Loucy (cell line): ENCODE measurements around the gene PKNOX2.

Source experiments
- H2AFZ ChIP-seq: fragments of 200-600 bp; sonication (generic); 2 replicates; pipeline ENCODE4 v1.6.0; 2016; ENCODE audit warnings: antibody characterized with exemption, mild to moderate bottlenecking, low read length, moderate library complexity
- H3F3A ChIP-seq: fragments of 200-600 bp; 2 replicates; pipeline ENCODE4 v1.6.0; 2016; ENCODE audit warnings: antibody characterized with exemption, low read depth, mild to moderate bottlenecking
- H3K27me3 ChIP-seq: fragments of 200-600 bp; sonication (generic); 2 replicates; pipeline ENCODE4 v1.6.1; 2014; ENCODE audit warnings: low read length, mild to moderate bottlenecking; ENCODE audit not compliant: insufficient read depth, poor library complexity, severe bottlenecking
- H3K36me3 ChIP-seq: fragments of 200-600 bp; sonication (generic); 2 replicates; pipeline ENCODE4 v1.6.1; 2016; ENCODE audit warnings: low read length; ENCODE audit not compliant: insufficient read depth
- H3K4me1 ChIP-seq: fragments of 200-600 bp; sonication (generic); 2 replicates; pipeline ENCODE4 v1.5.1; 2014; ENCODE audit warnings: low read length, mild to moderate bottlenecking; ENCODE audit not compliant: insufficient read depth, poor library complexity, severe bottlenecking
- H3K4me2 ChIP-seq: fragments of 200-600 bp; sonication (generic); 2 replicates; pipeline ENCODE4 v1.6.0; 2014; ENCODE audit warnings: antibody characterized with exemption, low read length, low read depth, mild to moderate bottlenecking; ENCODE audit not compliant: poor library complexity, severe bottlenecking
- H3K4me3 ChIP-seq: fragments of 200-600 bp; sonication (generic); 2 replicates; pipeline ENCODE4 v1.5.1; 2014; ENCODE audit warnings: low read length, mild to moderate bottlenecking, mixed read lengths; ENCODE audit not compliant: poor library complexity, severe bottlenecking
- H3K79me2 ChIP-seq: fragments of 200-600 bp; sonication (generic); 2 replicates; pipeline ENCODE4 v1.6.1; 2014; ENCODE audit warnings: low read length; ENCODE audit not compliant: insufficient read depth
- H3K9ac ChIP-seq: fragments of 200-600 bp; sonication (generic); 2 replicates; pipeline ENCODE4 v1.6.0; 2014; ENCODE audit warnings: mild to moderate bottlenecking, low read depth, low read length, moderate library complexity; ENCODE audit not compliant: poor library complexity, severe bottlenecking
- H3K9me2 ChIP-seq: fragments of 200-600 bp; sonication (generic); replicated peaks from 2 replicates; pipeline ENCODE4 v1.6.1; 2016; ENCODE audit warnings: low read depth, low read length, mixed read lengths
- H3K9me3 ChIP-seq: fragments of 200-600 bp; sonication (generic); 2 replicates; pipeline ENCODE4 v1.6.1; 2014; ENCODE audit warnings: mild to moderate bottlenecking, antibody characterized with exemption, low read length, low read depth; ENCODE audit not compliant: insufficient read depth
- H4K20me1 ChIP-seq: fragments of 200-600 bp; sonication (generic); 2 replicates; pipeline ENCODE4 v1.6.0; 2014; ENCODE audit warnings: antibody characterized with exemption, low read length, mild to moderate bottlenecking; ENCODE audit not compliant: insufficient read depth, poor library complexity, severe bottlenecking
- EZH2phosphoT487 ChIP-seq: fragments of 200-600 bp; IDR thresholded peaks from 2 replicates; pipeline ENCODE4 v1.6.1; 2018; ENCODE audit warnings: antibody characterized with exemption, mild to moderate bottlenecking, moderate library complexity, borderline replicate concordance
- TF ChIP-seq, protein P1 (sequence below): fragments of 200-600 bp; sonication (generic); conservative IDR thresholded peaks from 2 replicates; pipeline ENCODE4 v1.5.1; 2014; ENCODE audit warnings: mild to moderate bottlenecking, antibody characterized with exemption, low read length

PKNOX2 gene

GRCh38 chr11:125379981-125380380, 215.4 kb downstream of the PKNOX2 start:
- no peak overlapping the region for H3K9ac ChIP-seq
- H3K4me2 ChIP-seq = no peak overlapping the region
- no peaks in the 10 kb centered on the region for H3K36me3 ChIP-seq
- H3K79me2 ChIP-seq = no peaks in the 10 kb centered on the region
- TF ChIP-seq, protein P1, sequence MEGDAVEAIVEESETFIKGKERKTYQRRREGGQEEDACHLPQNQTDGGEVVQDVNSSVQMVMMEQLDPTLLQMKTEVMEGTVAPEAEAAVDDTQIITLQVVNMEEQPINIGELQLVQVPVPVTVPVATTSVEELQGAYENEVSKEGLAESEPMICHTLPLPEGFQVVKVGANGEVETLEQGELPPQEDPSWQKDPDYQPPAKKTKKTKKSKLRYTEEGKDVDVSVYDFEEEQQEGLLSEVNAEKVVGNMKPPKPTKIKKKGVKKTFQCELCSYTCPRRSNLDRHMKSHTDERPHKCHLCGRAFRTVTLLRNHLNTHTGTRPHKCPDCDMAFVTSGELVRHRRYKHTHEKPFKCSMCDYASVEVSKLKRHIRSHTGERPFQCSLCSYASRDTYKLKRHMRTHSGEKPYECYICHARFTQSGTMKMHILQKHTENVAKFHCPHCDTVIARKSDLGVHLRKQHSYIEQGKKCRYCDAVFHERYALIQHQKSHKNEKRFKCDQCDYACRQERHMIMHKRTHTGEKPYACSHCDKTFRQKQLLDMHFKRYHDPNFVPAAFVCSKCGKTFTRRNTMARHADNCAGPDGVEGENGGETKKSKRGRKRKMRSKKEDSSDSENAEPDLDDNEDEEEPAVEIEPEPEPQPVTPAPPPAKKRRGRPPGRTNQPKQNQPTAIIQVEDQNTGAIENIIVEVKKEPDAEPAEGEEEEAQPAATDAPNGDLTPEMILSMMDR = no peak
- no peaks in the 10 kb centered on the region for H4K20me1 ChIP-seq
- no peaks in the 10 kb centered on the region for H3K27me3 ChIP-seq
- H3K4me1 ChIP-seq = no peaks in the 10 kb centered on the region
- H3K9me2 ChIP-seq = no peaks in the 10 kb centered on the region
- no peak overlapping the region for H2AFZ ChIP-seq
- H3K9me3 ChIP-seq = no peaks in the 10 kb centered on the region
- H3F3A ChIP-seq = no peaks in the 10 kb centered on the region
- H3K4me3 ChIP-seq = no peak overlapping the region

DNA sequence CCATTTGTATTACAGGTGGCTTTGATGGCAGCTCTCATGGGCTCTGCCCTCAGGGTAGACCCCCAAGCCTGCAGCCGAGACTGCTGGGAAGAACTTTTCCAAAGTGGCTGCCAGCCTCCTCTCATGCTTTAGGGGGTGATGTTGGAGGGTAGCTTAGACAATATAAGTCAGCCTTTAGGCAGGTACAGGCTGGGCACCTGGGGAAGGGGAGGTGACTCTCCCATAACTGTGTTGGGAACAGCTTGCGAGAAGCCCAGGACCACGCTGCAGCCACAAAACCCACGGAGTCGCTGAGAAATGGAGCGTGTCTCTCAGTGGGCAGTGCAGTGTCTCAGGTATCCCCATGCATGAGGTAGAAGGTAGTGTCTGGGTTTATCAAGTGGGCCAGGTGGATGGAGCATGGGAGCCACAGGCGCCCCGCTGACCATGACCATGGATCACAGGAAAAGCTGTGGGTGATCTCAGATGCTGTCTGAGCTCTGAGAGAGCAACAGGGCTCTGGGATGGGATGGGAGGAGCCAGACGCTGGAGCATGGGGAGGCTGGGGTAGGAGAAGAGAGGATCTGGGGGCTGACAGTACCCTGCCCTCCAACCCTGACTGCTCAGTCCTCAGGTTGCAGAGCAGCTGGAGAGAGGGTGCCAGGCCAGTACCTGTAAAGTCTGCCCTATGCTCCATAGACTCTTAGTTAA, 216.3 kb downstream of the PKNOX2 start:
- TF ChIP-seq, protein P1 = no peak
- no peak for TF ChIP-seq EZH2phosphoT487

GRCh38 chr11:125381499-125382044, 217.0 kb downstream of the PKNOX2 start:
- no peaks in the 10 kb centered on the region for H4K20me1 ChIP-seq
- H3K4me1 ChIP-seq = no peaks in the 10 kb centered on the region
- no peak overlapping the region for H3K4me2 ChIP-seq
- H2AFZ ChIP-seq = no peak overlapping the region
- TF ChIP-seq EZH2phosphoT487 = no peak
- TF ChIP-seq, protein P1 = no peak
- H3K27me3 ChIP-seq = no peaks in the 10 kb centered on the region
- H3K9me3 ChIP-seq = no peaks in the 10 kb centered on the region
- H3K9ac ChIP-seq = no peak overlapping the region
- no peaks in the 10 kb centered on the region for H3F3A ChIP-seq
- no peaks in the 10 kb centered on the region for H3K79me2 ChIP-seq
- H3K36me3 ChIP-seq = no peaks in the 10 kb centered on the region
- no peak overlapping the region for H3K4me3 ChIP-seq
- H3K9me2 ChIP-seq = no peaks in the 10 kb centered on the region

More for the DNA sequence above, 216.3 kb downstream of the PKNOX2 start:
- no peaks in the 10 kb centered on the region for H4K20me1 ChIP-seq
- H3K79me2 ChIP-seq = no peaks in the 10 kb centered on the region
- no peaks in the 10 kb centered on the region for H3K27me3 ChIP-seq
- H3K4me2 ChIP-seq = no peak overlapping the region
- H3K9ac ChIP-seq = no peak overlapping the region
- H3F3A ChIP-seq = no peaks in the 10 kb centered on the region
- no peak overlapping the region for H2AFZ ChIP-seq
- H3K4me3 ChIP-seq = no peak overlapping the region
- H3K4me1 ChIP-seq = no peaks in the 10 kb centered on the region
- no peaks in the 10 kb centered on the region for H3K9me2 ChIP-seq
- no peaks in the 10 kb centered on the region for H3K9me3 ChIP-seq
- no peaks in the 10 kb centered on the region for H3K36me3 ChIP-seq
